Transverse colon (tissue), 4 donors: ENCODE results near the gene MBD2. TPM values are rescaled to one million over a fixed set of nuclear protein-coding genes. Genes with fewer than 3 reads are reported as not detected.
A peak's percentile ranks its signal among the peaks of the same experiment; 100 is the strongest.

Experiments used
- DNase-seq: peaks from one replicate; pipeline ENCODE4 v3.0.0-alpha.2; 2019
- H3K27ac ChIP-seq, 4 donors: fragments of 200-600 bp; sonication (generic); 2 replicates each; pipeline ENCODE4 v1.5.1; 2016 to 2018; ENCODE audit warnings: inconsistent platforms in 4 of 4
- H3K27me3 ChIP-seq: fragments of 200-600 bp; sonication (generic); 2 replicates; pipeline ENCODE4 v1.5.1; 2017; ENCODE audit warnings: inconsistent platforms
- H3K36me3 ChIP-seq, 4 donors: fragments of 200-600 bp; sonication (generic); 2 replicates each; pipeline ENCODE4 v1.5.1; 2017 to 2019; ENCODE audit warnings: inconsistent platforms in 4 of 4
- H3K4me1 ChIP-seq, 4 donors: fragments of 200-600 bp; sonication (generic); 2 replicates each; pipeline ENCODE4 v1.5.1; 2017 to 2020; ENCODE audit warnings: inconsistent platforms in 4 of 4
- H3K4me3 ChIP-seq, 4 donors: fragments of 200-600 bp; sonication (generic); 1 replicate in 1 of 4; 2 replicates in 3 of 4; pipeline versions ENCODE4 v1.5.1 to v1.6.1; 2017 to 2019; ENCODE audit warnings: inconsistent platforms in 4 of 4
- H3K9me3 ChIP-seq, 2 donors: fragments of 200-600 bp; sonication (generic); 2 replicates each; pipeline ENCODE4 v1.5.1; 2017 to 2019; ENCODE audit warnings: inconsistent platforms in 2 of 2
- CTCF ChIP-seq, 5 experiments: fragments of 200-600 bp in 3 of 5; fragments of 450-650 bp in 2 of 5; sonication (generic) in 3 of 5; IDR thresholded peaks; 1 replicate in 2 of 5; 2 replicates in 3 of 5; pipeline ENCODE4 v1.5.1; 2016 to 2017; ENCODE audit warnings: antibody characterized with exemption in 5 of 5, inconsistent platforms in 3 of 5, mild to moderate bottlenecking in 2 of 5, moderate library complexity in 1 of 5
- EP300 ChIP-seq: sonication (generic); formaldehyde crosslinking; IDR thresholded peaks from one replicate; pipeline ENCODE4 v1.6.1; 2017; ENCODE audit warnings: antibody characterized with exemption, low read depth
- POLR2A ChIP-seq: fragments of 450-650 bp; IDR thresholded peaks from one replicate; pipeline ENCODE4 v1.6.1; 2016; ENCODE audit warnings: antibody characterized with exemption, mild to moderate bottlenecking, moderate library complexity
- POLR2AphosphoS5 ChIP-seq, 3 donors: sonication (generic); formaldehyde crosslinking; IDR thresholded peaks; one replicate each; pipeline ENCODE4 v1.6.1; 2016; ENCODE audit warnings: antibody characterized with exemption in 3 of 3
- WGBS, 2 donors: methylation state at CpG; one replicate each; pipeline ENCODE4 v1.1.5; 2018; ENCODE audit warnings: low coverage in 1 of 2; 5-methylcytosine and 5-hydroxymethylcytosine counted together
- in situ Hi-C, 4 donors: fragments of 200-750 bp; cut with MboI; loops; one replicate each; pipeline versions ENCODE4 v1.15.0 to v1.15.1; 2017; ENCODE audit warnings: low sequenced_read_pairs in 3 of 4, low pct_ligation_motif_present in 1 of 4, low pct_unique_long_range_greater_than_20kb in 1 of 4
- intact Hi-C: fragments of 100-400 bp; cut with DNase I; formaldehyde crosslinking; loops from one replicate; pipeline ENCODE4 v1.15.1; 2023; ENCODE audit warnings: low total_unique reads
- total RNA-seq, 4 donors: library from RNA; depleted of rRNA; stranded (reverse); fragments of >200 nt; gene quantifications; one replicate each; pipeline ENCODE4 v1.1.0, GENCODE V29; 2016

The MBD2 gene
- total RNA-seq, 4 donors from 2014 or later = 26.9 to 62.1 (median 35.9) TPM

DNA sequence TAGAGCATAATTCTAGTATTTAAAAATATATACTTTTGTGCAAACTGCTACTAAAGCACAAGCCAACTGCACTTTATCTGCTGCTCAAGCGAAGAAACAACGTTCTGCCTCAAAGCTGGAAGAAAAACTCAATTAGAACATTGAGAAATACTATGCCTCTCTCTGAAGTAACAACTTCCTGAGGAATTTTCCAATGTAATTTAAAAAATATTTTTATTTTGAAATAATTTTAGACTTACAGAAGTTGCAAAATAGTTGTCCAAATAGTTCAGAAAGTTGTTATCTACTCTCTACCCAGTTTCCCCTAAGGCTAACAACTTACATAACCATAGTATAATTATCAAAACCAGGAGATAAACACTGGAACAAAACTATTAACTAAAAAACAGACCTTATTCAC lies 32.5 kb upstream of the MBD2 start:
- WGBS, 2 donors = 77 to 92% methylated on average over 2 of the region's 2 CpGs
- TF ChIP-seq CTCF (IDR thresholded peaks at IDR 0.05) (no peak), POLR2A (no peak), POLR2AphosphoS5 (IDR thresholded peaks at IDR 0.05) (no peak), EP300 (no peak)
- intact Hi-C loops = no loop called here
- no peaks in the 10 kb centered on the region for H3K27me3 ChIP-seq
- no peaks in the 10 kb centered on the region for H3K36me3 ChIP-seq
- in situ Hi-C loops = no loop called here
- peaks cover 0 to 12% (median 6%) of the 10 kb centered on the region in 4 donors for H3K4me1 ChIP-seq
- H3K9me3 ChIP-seq = no peaks in the 10 kb centered on the region
- DNase-seq = no peak
- no peak overlapping the region for H3K4me3 ChIP-seq
- H3K27ac ChIP-seq = no peak overlapping the region

DNA sequence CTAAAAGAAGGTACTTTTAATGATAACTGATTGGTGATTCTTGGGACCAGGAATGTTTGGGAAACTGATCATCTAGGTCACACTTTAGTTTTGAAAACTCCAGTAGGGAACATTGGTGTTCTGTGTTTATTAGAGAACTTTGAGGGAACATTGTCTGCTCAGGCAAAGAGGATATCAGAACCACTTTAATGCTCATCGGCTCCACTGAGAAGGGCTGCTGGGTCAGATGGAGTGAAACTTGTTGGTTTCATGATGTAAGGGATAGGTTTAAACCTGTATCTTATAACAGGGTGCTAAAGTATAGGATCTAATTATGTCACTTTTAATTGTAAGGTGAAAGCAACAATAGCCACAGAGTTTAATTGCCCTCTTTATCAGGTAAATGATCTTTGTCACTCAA lies 30.7 kb upstream of the MBD2 start:
- WGBS, 2 donors = 83 to 90% methylated on average over 1 of the region's 1 CpG
- intact Hi-C loops (no loop called here), in situ Hi-C loops (no loop called here)
- no peak for DNase-seq
- no peaks in the 10 kb centered on the region for H3K27me3 ChIP-seq
- no peak overlapping the region for H3K4me3 ChIP-seq
- no peaks in the 10 kb centered on the region for H3K9me3 ChIP-seq
- TF ChIP-seq POLR2A = no peak
- TF ChIP-seq CTCF (IDR thresholded peaks at IDR 0.05) = no peak
- no peak for TF ChIP-seq POLR2AphosphoS5 (IDR thresholded peaks at IDR 0.05)
- no peak for TF ChIP-seq EP300
- peaks cover 0 to 28% (median 6%) of the 10 kb centered on the region in 4 donors for H3K4me1 ChIP-seq
- no peak overlapping the region for H3K27ac ChIP-seq
- H3K36me3 ChIP-seq = no peaks in the 10 kb centered on the region

- Histone ChIP-seq H3K27ac (no peak overlapping the region), H3K9me3 (no peaks in the 10 kb centered on the region), H3K27me3 (no peaks in the 10 kb centered on the region), H3K4me1 (peaks cover 0 to 28% (median 6%) of the 10 kb centered on the region in 4 donors), H3K4me3 (no peak overlapping the region), H3K36me3 (no peaks in the 10 kb centered on the region)
- no peak for TF ChIP-seq EP300
- TF ChIP-seq CTCF (IDR thresholded peaks at IDR 0.05) = no peak
- no peak for TF ChIP-seq POLR2AphosphoS5 (IDR thresholded peaks at IDR 0.05)
- no peak for TF ChIP-seq POLR2A
- WGBS, 2 donors = 35 to 39% methylated on average over 7 to 10 of the region's 10 CpGs
- no peak for DNase-seq
- in situ Hi-C loops = no loop called here
- intact Hi-C loops = no loop called here
These were observed 29.8 kb upstream of the MBD2 start for GRCh38 chr18:54254265-54254758.

DNA sequence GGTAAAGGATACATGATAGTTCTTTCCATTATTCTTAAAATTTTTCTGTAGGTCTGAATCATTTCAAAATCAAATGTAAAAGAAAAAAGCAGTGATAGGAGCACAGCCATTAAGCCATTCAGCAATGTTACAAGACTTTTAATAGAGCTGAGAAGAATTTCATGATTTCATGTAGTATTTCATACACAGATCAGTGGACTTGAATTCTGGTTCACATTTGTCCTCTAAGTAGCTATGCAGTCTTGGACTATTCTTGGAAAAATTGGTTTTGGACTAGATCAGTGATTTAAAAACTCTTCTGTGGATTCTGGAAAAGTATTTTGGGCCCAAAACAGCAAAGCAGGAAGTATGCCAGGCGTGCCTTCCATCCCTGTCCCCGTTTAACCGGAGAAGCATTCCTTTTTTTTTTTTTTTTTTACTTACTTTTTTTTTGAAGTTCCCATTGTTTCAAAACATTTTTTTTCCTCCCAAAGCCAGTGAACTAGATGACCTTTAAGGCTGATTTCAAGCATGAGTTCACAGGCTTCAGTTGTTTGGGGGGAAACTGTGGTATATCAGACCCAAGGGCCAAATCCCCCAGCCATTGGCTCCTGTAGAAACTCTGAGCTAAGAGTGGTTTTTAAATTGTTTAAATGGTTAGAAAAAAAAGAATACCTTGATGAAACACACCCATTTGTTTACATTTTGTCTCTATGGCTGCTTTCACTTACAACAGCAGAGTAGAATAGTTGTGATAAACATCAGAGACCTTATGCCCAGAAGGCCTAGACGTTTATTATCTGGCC lies 27.3 kb upstream of the MBD2 start:
- no peak for DNase-seq
- H3K4me3 ChIP-seq = no peak overlapping the region
- in situ Hi-C loops = no loop called here
- no peaks in the 10 kb centered on the region for H3K9me3 ChIP-seq
- WGBS, 2 donors = 44 to 63% methylated on average over 4 of the region's 4 CpGs
- H3K27me3 ChIP-seq = no peaks in the 10 kb centered on the region
- intact Hi-C loops = no loop called here
- H3K4me1 ChIP-seq = peaks cover 0 to 28% (median 6%) of the 10 kb centered on the region in 4 donors
- peak overlapping the region in 1 of 4 donors; percentile 13 for H3K27ac ChIP-seq
- H3K36me3 ChIP-seq = no peaks in the 10 kb centered on the region
- TF ChIP-seq CTCF (IDR thresholded peaks at IDR 0.05) (no peak), EP300 (no peak), POLR2A (no peak), POLR2AphosphoS5 (IDR thresholded peaks at IDR 0.05) (no peak)
